NCI-H2227 (cell line): ENCODE results near the gene HS2ST1.
"Not testable (repeated sequence)": the region's sequence is repeated elsewhere in the genome, so short reads cannot be mapped to it uniquely, and the experiment has no call there.

Experiments
- DNase-seq: peaks from one replicate; lab custom pipeline; 2025; ENCODE audit not compliant: unreplicated experiment; lab: John Stamatoyannopoulos, UW

Gene HS2ST1

GRCh38 chr1:87056974-87057373, 142.5 kb downstream of the HS2ST1 start:
- DNase-seq: no peak

DNA sequence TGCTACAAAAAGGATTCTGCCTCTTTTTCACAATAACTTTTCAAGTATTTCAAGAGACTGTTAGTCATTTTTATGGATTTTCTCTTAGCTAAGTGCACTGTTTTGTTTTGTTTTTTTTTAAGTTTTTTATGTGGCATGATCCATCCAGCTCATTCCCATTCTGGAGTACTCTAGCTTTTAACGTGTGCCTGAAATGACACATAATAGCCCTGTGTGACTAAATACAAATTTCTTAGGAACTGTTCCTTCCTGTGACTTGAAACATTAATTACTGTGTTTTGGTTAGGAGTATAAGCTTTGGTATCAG, 143.9 kb downstream of the HS2ST1 start:
- DNase-seq: no peak

- DNase-seq: no peak
Observed at GRCh38 chr1:87061742-87062156, 147.3 kb downstream of the HS2ST1 start.

DNA sequence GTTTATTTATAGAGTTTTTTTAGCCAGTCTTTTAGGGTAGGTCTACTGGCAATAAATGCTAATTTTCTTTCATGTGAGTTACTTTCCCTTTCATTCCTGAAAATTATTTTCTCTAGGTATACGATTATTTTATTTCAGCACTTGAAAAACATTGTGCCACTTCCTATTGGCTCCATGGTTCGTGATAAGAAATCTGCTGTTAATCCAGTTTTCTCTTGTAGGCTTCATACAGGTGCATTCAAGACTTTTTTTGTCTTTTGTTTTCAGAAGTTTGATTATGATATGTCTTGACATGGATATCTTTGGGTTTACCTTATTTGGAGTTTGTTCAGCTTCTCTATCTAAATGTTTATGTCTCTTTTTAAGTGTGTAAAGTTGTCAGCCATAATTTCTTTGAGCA, 148.3 kb downstream of the HS2ST1 start:
- DNase-seq: no peak

DNA sequence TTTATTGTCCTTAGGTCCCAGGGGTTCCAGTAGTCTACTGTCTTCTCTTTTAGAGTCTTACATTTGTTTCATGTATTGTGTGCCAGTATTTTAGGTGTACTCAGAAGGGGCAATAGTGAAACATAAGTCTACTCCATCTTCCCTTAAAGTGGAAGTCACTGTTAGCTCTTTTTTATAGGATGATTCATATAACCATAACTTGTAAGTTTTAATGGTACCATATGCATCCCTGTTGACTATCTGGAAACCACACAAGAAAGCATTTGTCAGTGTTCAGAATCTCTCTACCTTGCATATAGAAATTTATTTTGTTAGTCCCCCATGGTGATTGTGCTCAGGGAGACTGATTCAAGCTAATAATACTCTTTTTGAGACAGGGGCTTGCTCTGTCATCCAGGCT, 149.9 kb downstream of the HS2ST1 start:
- no peak for DNase-seq

- DNase-seq: no peak
Observed at GRCh38 chr1:87064986-87065385, 150.6 kb downstream of the HS2ST1 start.

DNA sequence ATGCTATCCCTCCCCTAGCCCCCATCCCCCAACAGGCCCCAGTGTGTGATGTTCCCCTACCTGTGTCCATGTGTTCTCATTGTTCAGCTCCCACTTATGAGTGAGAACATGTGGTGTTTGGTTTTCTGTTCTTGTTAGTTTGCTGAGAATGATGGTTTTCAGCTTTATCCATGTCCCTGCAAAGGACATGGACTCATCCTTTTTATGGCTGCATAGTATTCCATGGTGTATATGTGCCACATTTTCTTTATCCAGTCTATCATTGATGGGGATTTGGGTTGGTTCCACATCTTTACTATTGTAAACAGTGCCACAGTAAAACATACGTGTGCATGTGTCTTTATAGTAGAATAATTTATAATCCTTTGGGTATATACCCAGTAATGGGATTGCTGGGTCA, 152.3 kb downstream of the HS2ST1 start:
- DNase-seq: not testable (repeated sequence)

GRCh38 chr1:87072411-87072810, 158.0 kb downstream of the HS2ST1 start:
- no peak for DNase-seq

DNA sequence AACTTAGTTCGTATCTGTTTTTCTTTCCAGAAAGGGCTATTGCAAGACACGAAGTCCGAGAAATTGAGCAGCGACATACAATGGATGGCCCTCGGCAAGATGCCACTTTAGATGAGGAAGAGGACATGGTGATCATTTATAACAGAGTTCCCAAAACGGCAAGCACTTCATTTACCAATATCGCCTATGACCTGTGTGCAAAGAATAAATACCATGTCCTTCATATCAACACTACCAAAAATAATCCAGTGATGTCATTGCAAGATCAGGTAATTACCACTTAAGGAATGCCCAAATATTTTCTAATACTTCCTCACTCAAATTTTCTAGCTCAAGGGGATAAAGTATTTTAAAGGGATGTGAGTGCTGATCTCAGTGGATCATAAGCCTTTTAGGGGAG, 158.5 kb downstream of the HS2ST1 start:
- no peak for DNase-seq

GRCh38 chr1:87074001-87074795, 159.8 kb downstream of the HS2ST1 start:
- no peak for DNase-seq

GRCh38 chr1:87077959-87078639, 163.7 kb downstream of the HS2ST1 start:
- peak; percentile 23 for DNase-seq

GRCh38 chr1:87084244-87084836, 169.9 kb downstream of the HS2ST1 start:
- DNase-seq: peak; percentile 53

GRCh38 chr1:87086120-87086519, 171.7 kb downstream of the HS2ST1 start:
- no peak for DNase-seq

DNA sequence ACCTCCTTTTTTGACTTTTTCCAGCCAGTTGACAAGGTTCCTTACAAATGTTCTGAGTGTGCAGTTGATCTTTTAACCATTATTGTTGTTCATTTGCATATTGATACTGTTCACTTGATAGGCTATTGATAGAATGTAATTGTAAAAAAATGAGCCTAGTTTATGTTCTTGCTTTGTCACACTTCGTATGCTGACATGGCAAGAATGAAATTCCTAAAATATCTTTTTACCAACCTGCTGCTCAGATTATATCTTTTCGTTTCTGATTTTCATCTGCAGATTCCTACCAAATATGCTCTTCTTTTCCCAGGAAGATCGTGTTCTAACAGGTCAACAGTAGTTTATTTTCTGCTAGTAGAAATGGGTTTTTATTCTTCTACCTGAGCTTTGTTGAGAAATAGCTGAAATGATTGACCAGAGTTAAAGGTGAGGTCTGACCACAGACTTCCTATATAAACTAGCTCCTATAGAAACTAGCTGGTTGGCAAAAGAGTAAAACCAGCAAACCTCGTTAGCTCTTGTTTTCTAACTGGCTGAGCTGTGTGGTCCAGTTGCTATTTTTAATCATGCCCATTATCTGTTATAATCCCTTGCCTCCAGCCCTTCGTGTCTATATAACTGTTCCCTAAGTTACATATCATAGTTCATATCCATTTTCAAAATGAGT, 174.8 kb downstream of the HS2ST1 start:
- DNase-seq: no peak

DNA sequence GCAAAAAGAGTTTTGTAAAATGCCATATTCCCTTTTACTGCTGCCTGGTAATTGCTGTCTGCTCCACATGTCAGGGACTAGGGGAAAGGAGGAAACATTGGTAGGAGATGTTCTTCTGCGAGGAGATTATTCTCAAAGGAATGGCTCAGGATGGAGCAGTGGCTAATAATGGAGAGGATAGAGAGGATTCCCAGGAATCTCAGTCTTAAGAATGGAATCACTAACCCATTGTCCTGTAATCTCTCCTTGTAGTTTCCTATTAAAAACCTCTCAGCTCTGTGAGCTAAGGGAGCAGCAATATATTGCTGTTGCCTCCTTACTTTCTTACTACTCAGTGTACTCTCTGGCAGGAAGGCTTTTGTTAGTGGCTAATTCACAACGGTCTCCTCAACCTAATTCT, 175.4 kb downstream of the HS2ST1 start:
- DNase-seq: no peak

DNA sequence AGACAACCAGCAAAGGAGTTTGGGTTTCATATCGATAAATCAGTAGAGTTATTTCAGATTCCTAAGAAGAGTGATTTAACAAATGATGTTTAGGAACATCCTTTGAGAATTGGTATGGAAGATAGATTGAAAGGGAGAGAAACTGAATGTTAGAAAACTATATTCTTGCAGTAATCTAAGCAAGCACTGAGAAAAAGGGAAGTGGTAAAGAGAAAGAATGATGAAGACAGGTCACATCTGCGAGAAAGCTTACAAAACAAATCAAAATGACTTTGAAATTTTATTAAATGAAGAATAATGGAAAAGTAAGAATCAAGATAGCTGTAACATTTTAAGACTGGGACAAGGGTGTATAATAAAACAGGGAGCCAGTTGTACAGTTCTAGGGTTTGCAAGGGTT, 177.0 kb downstream of the HS2ST1 start:
- DNase-seq: no peak

GRCh38 chr1:87092846-87093245, 178.4 kb downstream of the HS2ST1 start:
- no peak for DNase-seq

GRCh38 chr1:87093286-87093685, 178.9 kb downstream of the HS2ST1 start:
- DNase-seq: no peak

DNA sequence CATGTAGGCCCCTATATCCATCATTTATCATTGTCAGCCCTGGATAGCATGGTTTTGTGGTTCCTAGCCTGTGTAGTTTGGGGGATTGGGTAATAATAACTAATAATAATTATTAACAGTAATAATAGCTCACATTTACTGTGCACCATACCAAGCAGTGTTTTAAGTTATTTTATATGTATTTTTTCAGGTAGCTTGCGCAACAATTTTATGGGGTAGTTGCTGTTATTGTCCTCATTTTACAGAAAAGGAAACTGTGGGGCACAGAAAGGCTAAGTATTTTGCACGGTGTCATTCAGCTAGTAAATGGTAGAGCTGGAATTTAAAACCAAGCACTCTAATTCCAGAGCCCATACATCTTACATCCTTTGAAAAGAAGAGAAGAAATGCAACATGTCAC, 179.8 kb downstream of the HS2ST1 start:
- no peak for DNase-seq

- DNase-seq: no peak
Observed at GRCh38 chr1:87100271-87100670, 185.8 kb downstream of the HS2ST1 start.

DNA sequence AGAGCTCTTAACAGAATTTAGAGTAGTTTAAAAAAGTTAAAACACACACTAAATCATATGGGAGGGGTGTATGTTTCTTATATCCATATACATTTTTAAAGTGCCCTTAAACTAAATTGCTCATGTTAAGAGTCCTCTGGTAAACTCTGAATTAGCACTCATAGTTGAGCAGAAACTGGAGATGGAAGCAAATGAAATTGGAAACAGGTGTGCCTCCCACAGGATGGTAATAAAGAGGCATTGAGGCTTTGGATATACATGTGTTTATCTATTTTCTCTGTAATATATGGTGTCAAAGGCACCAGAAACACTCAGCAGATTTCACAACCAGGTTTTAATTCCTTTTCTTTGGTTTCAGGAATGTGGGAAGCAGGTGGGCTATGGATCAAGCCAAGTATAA, 188.6 kb downstream of the HS2ST1 start:
- DNase-seq: no peak

DNA sequence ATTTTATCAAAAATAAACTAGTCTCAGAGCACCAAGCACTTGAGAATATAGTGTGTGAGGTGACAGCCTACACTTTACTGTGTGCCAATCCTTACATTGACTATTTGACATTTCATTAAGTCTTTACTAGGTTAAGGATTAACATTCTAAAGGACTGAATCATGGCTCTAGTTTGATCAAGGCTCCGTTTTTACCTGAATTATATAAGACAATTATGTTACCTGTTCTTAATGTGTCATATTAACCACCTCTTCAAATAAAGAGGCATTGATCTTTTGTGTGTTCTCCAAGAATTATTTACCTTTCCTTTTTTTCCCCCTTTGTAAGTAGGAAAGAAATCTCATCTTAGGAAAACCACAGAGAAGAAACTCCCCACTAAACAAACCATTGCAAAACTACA, 189.7 kb downstream of the HS2ST1 start:
- no peak for DNase-seq
